Adrenal gland (tissue), 5 donors: ENCODE results near the gene FOXRED1.

ENCODE experiments used
- POLR2A ChIP-seq, 2 donors: fragments of 450-650 bp; IDR thresholded peaks; one replicate each; pipeline ENCODE4 v1.6.1; 2017; ENCODE audit warnings: antibody characterized with exemption in 2 of 2, mild to moderate bottlenecking in 2 of 2, moderate library complexity in 1 of 2
- TF ChIP-seq, protein P1 (sequence below), 6 experiments: fragments of 450-650 bp in 4 of 6; fragments of 200-600 bp in 2 of 6; sonication (generic) in 1 of 6; IDR thresholded peaks; 1 replicate in 5 of 6; 2 replicates in 1 of 6; pipeline versions ENCODE4 v1.5.1 to v1.8.0; 2016 to 2021; ENCODE audit warnings: antibody characterized with exemption in 6 of 6, mild to moderate bottlenecking in 2 of 6, moderate library complexity in 1 of 6
- donor health status: DM: no; HTN: no; CAD: no.

DNA sequence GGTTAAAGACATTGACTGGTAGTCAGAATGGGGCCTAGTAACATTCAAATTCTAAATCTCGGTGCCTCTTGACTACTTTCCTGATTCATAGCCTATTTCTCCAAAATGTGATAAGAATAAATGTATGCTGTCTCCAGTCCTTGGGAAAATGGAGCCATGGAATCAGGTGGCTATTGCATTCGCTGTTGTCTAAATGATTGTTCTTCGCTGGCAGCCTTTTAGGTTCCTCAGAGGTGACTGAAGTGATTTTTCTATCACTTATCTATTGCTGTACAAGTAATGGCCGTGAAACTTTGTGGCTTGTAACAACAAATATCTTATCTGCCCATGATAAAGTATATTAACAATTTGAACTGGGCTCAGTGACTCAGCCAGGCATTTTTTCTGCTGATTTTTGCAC, 15.7 kb upstream of the FOXRED1 start:
- TF ChIP-seq, protein P1, sequence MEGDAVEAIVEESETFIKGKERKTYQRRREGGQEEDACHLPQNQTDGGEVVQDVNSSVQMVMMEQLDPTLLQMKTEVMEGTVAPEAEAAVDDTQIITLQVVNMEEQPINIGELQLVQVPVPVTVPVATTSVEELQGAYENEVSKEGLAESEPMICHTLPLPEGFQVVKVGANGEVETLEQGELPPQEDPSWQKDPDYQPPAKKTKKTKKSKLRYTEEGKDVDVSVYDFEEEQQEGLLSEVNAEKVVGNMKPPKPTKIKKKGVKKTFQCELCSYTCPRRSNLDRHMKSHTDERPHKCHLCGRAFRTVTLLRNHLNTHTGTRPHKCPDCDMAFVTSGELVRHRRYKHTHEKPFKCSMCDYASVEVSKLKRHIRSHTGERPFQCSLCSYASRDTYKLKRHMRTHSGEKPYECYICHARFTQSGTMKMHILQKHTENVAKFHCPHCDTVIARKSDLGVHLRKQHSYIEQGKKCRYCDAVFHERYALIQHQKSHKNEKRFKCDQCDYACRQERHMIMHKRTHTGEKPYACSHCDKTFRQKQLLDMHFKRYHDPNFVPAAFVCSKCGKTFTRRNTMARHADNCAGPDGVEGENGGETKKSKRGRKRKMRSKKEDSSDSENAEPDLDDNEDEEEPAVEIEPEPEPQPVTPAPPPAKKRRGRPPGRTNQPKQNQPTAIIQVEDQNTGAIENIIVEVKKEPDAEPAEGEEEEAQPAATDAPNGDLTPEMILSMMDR (IDR thresholded peaks at IDR 0.05): no peak
- TF ChIP-seq POLR2A (IDR thresholded peaks at IDR 0.05): no peak
